ENCODE results near the gene ZNF107. TPM values are rescaled to one million over a fixed set of nuclear protein-coding genes. Genes with fewer than 3 reads are reported as not detected.

ZNF107 gene
- 3.7 and 4.3 TPM in 2 replicates for total RNA-seq

GRCh38 chr7:64665980-64666662, at the start of gene ZNF107:
TSS of gene ZNF107 (plus strand) at chr7:64666133. CDS start at chr7:64666283, 150 bp downstream.

Other genes with a start within 250 kb of the ZNF107 start
- 3.6 and 8.1 TPM in 2 replicates for gene ZNF680, start 103.1 kb upstream of the ZNF107 start, total RNA-seq
- gene ZNF138, start 128.3 kb downstream of the ZNF107 start, total RNA-seq = 3.7 and 5.7 TPM in 2 replicates
- 2.0 and 4.4 TPM in 2 replicates for gene ZNF273, start 237.1 kb downstream of the ZNF107 start, total RNA-seq